OCI-LY7 (cell line): ENCODE results near the gene NHP2. TPM values are rescaled to one million over a fixed set of nuclear protein-coding genes. Genes with fewer than 3 reads are reported as not detected.
"Not testable (repeated sequence)": the region's sequence is repeated elsewhere in the genome, so short reads cannot be mapped to it uniquely, and the experiment has no call there.

Source experiments
- BruUV-seq: library from RNA; stranded (reverse); fragments of 400-500 nt; replicated peaks from 2 replicates; lab custom pipeline; 2021; lab: Mats Ljungman, UMichigan
- CTCF ChIA-PET: fragments of 300-600 bp; sonication (Branson Sonifier 250); formaldehyde crosslinking; loops from one replicate; lab custom pipeline; 2022; ENCODE audit warnings: antibody characterized with exemption; ENCODE audit not compliant: unreplicated experiment; lab: Charles Lee
- POLR2A ChIA-PET: fragments of 300-600 bp; sonication (Branson Sonifier 250); formaldehyde crosslinking; loops from one replicate; lab custom pipeline; 2022; ENCODE audit warnings: antibody characterized with exemption; lab: Charles Lee
- DNase-seq: peaks from one replicate; pipeline ENCODE4 v3.0.0-alpha.2; 2015; ENCODE audit warnings: low spot score
- H2AFZ ChIP-seq: fragments of 200-600 bp; sonication (generic), shearing (Covaris generic); 2 replicates; pipeline ENCODE4 v1.6.1; 2014; ENCODE audit warnings: mild to moderate bottlenecking, antibody characterized with exemption, low read length, moderate library complexity
- H3K27ac ChIP-seq: fragments of 200-600 bp; sonication (generic); 2 replicates; pipeline ENCODE4 v1.5.1; 2014; ENCODE audit warnings: mixed run types, low read depth, mild to moderate bottlenecking, moderate library complexity, low read length, inconsistent platforms; ENCODE audit not compliant: poor library complexity, severe bottlenecking
- H3K36me3 ChIP-seq: fragments of 200-600 bp; sonication (generic); 2 replicates; pipeline ENCODE4 v1.6.1; 2014; ENCODE audit warnings: mild to moderate bottlenecking, antibody characterized with exemption, low read length, moderate library complexity, mixed read lengths; ENCODE audit not compliant: insufficient read depth
- H3K4me1 ChIP-seq: fragments of 200-600 bp; sonication (generic); 2 replicates; pipeline ENCODE4 v1.5.1; 2014; ENCODE audit warnings: mild to moderate bottlenecking, low read length; ENCODE audit not compliant: insufficient read depth, poor library complexity, severe bottlenecking
- H3K4me2 ChIP-seq: fragments of 200-600 bp; sonication (generic); 2 replicates; pipeline ENCODE4 v1.6.1; 2014; ENCODE audit warnings: mild to moderate bottlenecking, low read length
- H3K4me3 ChIP-seq: fragments of 200-600 bp; sonication (generic); 2 replicates; pipeline ENCODE4 v1.5.1; 2014; ENCODE audit warnings: mild to moderate bottlenecking, low read depth, low read length; ENCODE audit not compliant: poor library complexity, severe bottlenecking
- H3K79me2 ChIP-seq: fragments of 200-600 bp; sonication (generic); 2 replicates; pipeline ENCODE4 v1.6.1; 2016; ENCODE audit warnings: low read depth, mild to moderate bottlenecking, low read length, moderate library complexity, mixed read lengths; ENCODE audit not compliant: insufficient read depth
- H3K9me2 ChIP-seq: fragments of 200-600 bp; sonication (generic); 2 replicates; pipeline ENCODE4 v1.6.1; 2016; ENCODE audit warnings: mild to moderate bottlenecking, low read length, mixed read lengths; ENCODE audit not compliant: insufficient read depth
- H3K9me3 ChIP-seq: fragments of 200-600 bp; sonication (generic); 2 replicates; pipeline ENCODE4 v1.6.1; 2014; ENCODE audit warnings: mild to moderate bottlenecking, mixed run types, low read length, mixed read lengths
- H4K20me1 ChIP-seq: fragments of 200-600 bp; sonication (generic); 2 replicates; pipeline ENCODE4 v1.6.1; 2014; ENCODE audit warnings: mild to moderate bottlenecking, antibody characterized with exemption, low read length, moderate library complexity, mixed read lengths; ENCODE audit not compliant: insufficient read depth
- EZH2phosphoT487 ChIP-seq: fragments of 200-600 bp; sonication (generic); IDR thresholded peaks from 2 replicates; pipeline ENCODE4 v1.6.1; 2018; ENCODE audit warnings: low read depth, borderline replicate concordance, mild to moderate bottlenecking, mixed run types, antibody characterized with exemption, low read length, moderate library complexity, mixed read lengths
- intact Hi-C: fragments of 100-400 bp; cut with micrococcal nuclease; formaldehyde crosslinking; loops from one replicate; pipeline ENCODE4 v1.10.0; 2022; ENCODE audit not compliant: unreplicated experiment
- total RNA-seq, 2 experiments: library from RNA; depleted of rRNA in 1 of 2; stranded (reverse); fragments of >200 nt in 1 of 2; shearing (Covaris generic) in 1 of 2; gene quantifications; 2 replicates each; pipeline ENCODE4 v1.2.3, GENCODE V29; 2014 to 2022
- TF ChIP-seq, protein P1 (sequence below): fragments of 200-600 bp; sonication (generic); conservative IDR thresholded peaks from 2 replicates; pipeline ENCODE4 v1.5.1; 2014; ENCODE audit warnings: mild to moderate bottlenecking, antibody characterized with exemption, low read length, moderate library complexity, mixed read lengths

The NHP2 gene
- total RNA-seq, 2 experiments from 2014 or later: 216 to 309 TPM

DNA sequence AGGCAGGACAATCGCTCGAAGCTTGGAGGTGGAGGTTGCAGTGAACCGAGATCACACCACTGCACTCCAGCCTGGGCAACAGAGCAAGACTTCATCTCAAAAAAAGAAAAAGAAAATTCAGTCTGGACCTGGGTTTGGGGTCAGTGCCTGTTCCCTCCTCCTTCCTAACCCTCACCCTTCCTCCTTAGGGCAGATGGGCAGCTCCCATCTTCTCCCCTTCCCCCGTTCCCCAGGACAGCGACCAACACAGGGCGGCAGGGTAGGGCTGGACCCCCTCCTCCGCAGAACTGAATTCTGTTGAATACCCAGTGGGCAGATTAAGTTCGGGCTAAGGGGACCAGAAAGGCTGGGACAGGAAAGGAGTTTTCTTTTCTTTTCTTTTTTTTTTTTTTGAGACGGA, 24.4 kb downstream of the NHP2 start:
- DNase-seq: no peak
- 0 out of 2 replicates have a peak overlapping the region, but pooled peaks have one; percentile 76 for H3K4me2 ChIP-seq
- no peak overlapping the region for H2AFZ ChIP-seq
- peaks cover 19% of the 10 kb centered on the region for H3K4me1 ChIP-seq
- BruUV-seq: no TSS peak
- H3K36me3 ChIP-seq: peaks cover 33% of the 10 kb centered on the region
- H3K27ac ChIP-seq: no peak overlapping the region
- H3K79me2 ChIP-seq: peaks cover 17% of the 10 kb centered on the region; the same call in 1 of the 2 replicates
- TF ChIP-seq, protein P1, sequence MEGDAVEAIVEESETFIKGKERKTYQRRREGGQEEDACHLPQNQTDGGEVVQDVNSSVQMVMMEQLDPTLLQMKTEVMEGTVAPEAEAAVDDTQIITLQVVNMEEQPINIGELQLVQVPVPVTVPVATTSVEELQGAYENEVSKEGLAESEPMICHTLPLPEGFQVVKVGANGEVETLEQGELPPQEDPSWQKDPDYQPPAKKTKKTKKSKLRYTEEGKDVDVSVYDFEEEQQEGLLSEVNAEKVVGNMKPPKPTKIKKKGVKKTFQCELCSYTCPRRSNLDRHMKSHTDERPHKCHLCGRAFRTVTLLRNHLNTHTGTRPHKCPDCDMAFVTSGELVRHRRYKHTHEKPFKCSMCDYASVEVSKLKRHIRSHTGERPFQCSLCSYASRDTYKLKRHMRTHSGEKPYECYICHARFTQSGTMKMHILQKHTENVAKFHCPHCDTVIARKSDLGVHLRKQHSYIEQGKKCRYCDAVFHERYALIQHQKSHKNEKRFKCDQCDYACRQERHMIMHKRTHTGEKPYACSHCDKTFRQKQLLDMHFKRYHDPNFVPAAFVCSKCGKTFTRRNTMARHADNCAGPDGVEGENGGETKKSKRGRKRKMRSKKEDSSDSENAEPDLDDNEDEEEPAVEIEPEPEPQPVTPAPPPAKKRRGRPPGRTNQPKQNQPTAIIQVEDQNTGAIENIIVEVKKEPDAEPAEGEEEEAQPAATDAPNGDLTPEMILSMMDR: no peak
- TF ChIP-seq EZH2phosphoT487: no peak
- CTCF ChIA-PET: interaction anchor here (1.4 kb wide), 1 partner anchor 8 kb away, joined by 3 read pairs; no protein-coding TSS in a partner anchor
- no peaks in the 10 kb centered on the region for H3K9me3 ChIP-seq
- H3K9me2 ChIP-seq: no peaks in the 10 kb centered on the region
- H4K20me1 ChIP-seq: no peaks in the 10 kb centered on the region
- POLR2A ChIA-PET: interaction anchor here (1.0 to 1.7 kb wide), 2 partner anchors 9 to 16 kb away, joined by 4 to 9 read pairs; partner anchors contain the start of gene N4BP3
- intact Hi-C loops: no loop called here
- H3K4me3 ChIP-seq: no peak overlapping the region

DNA sequence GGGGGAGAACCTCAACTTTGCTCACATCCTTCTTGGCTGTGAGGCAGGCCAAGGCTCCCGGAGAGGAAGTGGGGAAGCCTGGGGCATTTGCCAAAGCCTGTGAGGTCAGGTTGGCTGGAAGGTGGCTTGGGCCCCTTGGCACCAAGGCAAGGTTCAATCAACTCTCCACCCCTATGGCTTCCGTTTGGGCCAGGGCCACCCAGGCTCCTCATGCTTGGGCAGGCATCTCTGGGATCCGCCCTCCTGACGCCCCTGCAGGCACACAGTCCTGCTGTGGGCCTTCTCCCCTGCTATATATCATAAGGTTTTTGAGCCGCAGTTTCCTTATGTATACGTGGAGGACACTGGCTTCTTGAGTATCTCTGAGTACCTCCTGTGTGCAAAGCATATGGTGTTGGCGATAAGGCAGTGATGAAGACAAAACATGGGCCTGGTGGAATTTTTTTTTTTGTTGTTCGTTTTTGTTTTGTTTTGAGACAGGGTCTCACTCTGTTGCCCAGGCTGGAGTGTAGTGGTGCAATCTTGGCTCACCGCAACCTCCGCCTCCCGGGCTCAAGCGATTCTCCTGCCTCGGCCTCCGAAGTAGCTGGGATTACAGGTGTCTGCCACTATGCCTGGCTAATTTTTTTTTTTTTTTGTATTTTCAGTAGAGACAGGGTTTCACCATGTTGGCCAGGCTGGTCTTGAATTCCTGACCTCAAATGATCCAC, 26.2 kb downstream of the NHP2 start:
- H3K27ac ChIP-seq, BruUV-seq, DNase-seq, H3K9me2 ChIP-seq, intact Hi-C loops, H4K20me1 ChIP-seq, H2AFZ ChIP-seq, H3K4me3 ChIP-seq, CTCF ChIA-PET, H3K4me2 ChIP-seq, H3K9me3 ChIP-seq: not testable (repeated sequence)
- POLR2A ChIA-PET: interaction anchor here (0.6 kb wide), 1 partner anchor 11 kb away, joined by 3 read pairs; no protein-coding TSS in a partner anchor
- Histone ChIP-seq H3K4me1 (peaks cover 34% of the 10 kb centered on the region), H3K36me3 (peaks cover 41% of the 10 kb centered on the region), H3K79me2 (peaks cover 19% of the 10 kb centered on the region; the same call in 1 of the 2 replicates)

- Histone ChIP-seq H4K20me1 (no peaks in the 10 kb centered on the region), H3K4me3 (no peak overlapping the region), H2AFZ (no peak overlapping the region), H3K36me3 (peaks cover 50% of the 10 kb centered on the region), H3K79me2 (peaks cover 19% of the 10 kb centered on the region; the same call in 1 of the 2 replicates), H3K9me2 (no peaks in the 10 kb centered on the region), H3K4me1 (peaks cover 36% of the 10 kb centered on the region), H3K4me2 (no peak overlapping the region), H3K27ac (no peak overlapping the region), H3K9me3 (no peaks in the 10 kb centered on the region)
- no TSS peak for BruUV-seq
- CTCF ChIA-PET: no interaction called here
- intact Hi-C loops: no loop called here
- POLR2A ChIA-PET: no interaction called here
- TF ChIP-seq, protein P1: no peak
- no peak for DNase-seq
Measured at GRCh38 chr5:178126556-178126955, 27.1 kb downstream of the NHP2 start.
